Mucosa of rectum (tissue), 2 donors: ENCODE results near the gene MT1E.

ENCODE experiments used
- H3K27ac ChIP-seq, 2 donors: one replicate each; pipeline ENCODE4 v1.7.0; 2013; ENCODE audit warnings: inconsistent platforms in 2 of 2, low read depth in 2 of 2, low read length in 2 of 2
- H3K27me3 ChIP-seq, 2 donors: one replicate each; pipeline ENCODE4 v1.7.0; 2013; ENCODE audit warnings: low read length in 2 of 2; ENCODE audit not compliant: control insufficient read depth in 2 of 2, insufficient read depth in 2 of 2
- H3K36me3 ChIP-seq, 2 donors: one replicate each; pipeline ENCODE4 v1.7.0; 2013; ENCODE audit warnings: low read length in 2 of 2; ENCODE audit not compliant: control insufficient read depth in 2 of 2, insufficient read depth in 2 of 2
- H3K4me1 ChIP-seq, 2 donors: one replicate each; pipeline ENCODE4 v1.7.0; 2013; ENCODE audit warnings: low read length in 2 of 2, mild to moderate bottlenecking in 1 of 2; ENCODE audit not compliant: control insufficient read depth in 2 of 2, insufficient read depth in 2 of 2
- H3K4me3 ChIP-seq, 2 donors: one replicate each; pipeline ENCODE4 v1.7.0; 2013; ENCODE audit warnings: low read length in 2 of 2
- H3K9ac ChIP-seq, 2 donors: one replicate each; pipeline ENCODE4 v1.7.0; 2013; ENCODE audit warnings: low read length in 2 of 2, low read depth in 1 of 2, mild to moderate bottlenecking in 1 of 2
- H3K9me3 ChIP-seq, 2 donors: one replicate each; pipeline ENCODE4 v1.7.0; 2013; ENCODE audit warnings: low read length in 2 of 2; ENCODE audit not compliant: control insufficient read depth in 2 of 2
- donor health status: healthy.
- donor health status: Normal muscosa, but diverticular disease.

MT1E gene

GRCh38 chr16:56633535-56633934 lies 8.0 kb downstream of the MT1E start:
- Histone ChIP-seq H3K4me3 (peak overlapping the region; percentile 75 to 79), H3K27me3 (peaks cover 26 to 35% of the 10 kb centered on the region in 2 donors), H3K9ac (peak overlapping the region in 1 of 2 donors; percentile 86)

GRCh38 chr16:56634715-56635440 lies 9.3 kb downstream of the MT1E start:
- peaks cover 29 to 35% of the 10 kb centered on the region in 2 donors for H3K27me3 ChIP-seq

More at GRCh38 chr16:56633535-56633934, 8.0 kb downstream of the MT1E start:
- peaks cover 10 to 13% of the 10 kb centered on the region in 2 donors for H3K4me1 ChIP-seq
- H3K36me3 ChIP-seq: no peaks in the 10 kb centered on the region
- no peaks in the 10 kb centered on the region for H3K9me3 ChIP-seq
- no peak overlapping the region for H3K27ac ChIP-seq

GRCh38 chr16:56635441-56635967 lies 9.9 kb downstream of the MT1E start:
- no peaks in the 10 kb centered on the region for H3K9me3 ChIP-seq
- peak overlapping the region in 1 of 2 donors; percentile 26 for H3K4me3 ChIP-seq
- no peak overlapping the region for H3K27ac ChIP-seq
- no peaks in the 10 kb centered on the region for H3K36me3 ChIP-seq
- peaks cover 29 to 35% of the 10 kb centered on the region in 2 donors for H3K27me3 ChIP-seq
- peaks cover 16 to 18% of the 10 kb centered on the region in 2 donors for H3K4me1 ChIP-seq
- no peak overlapping the region for H3K9ac ChIP-seq

More at GRCh38 chr16:56634715-56635440, 9.3 kb downstream of the MT1E start:
- Histone ChIP-seq H3K4me1 (peaks cover 16 to 18% of the 10 kb centered on the region in 2 donors), H3K27ac (no peak overlapping the region), H3K4me3 (peak overlapping the region in 1 of 2 donors; percentile 26), H3K9ac (no peak overlapping the region), H3K36me3 (no peaks in the 10 kb centered on the region), H3K9me3 (no peaks in the 10 kb centered on the region)

- peaks cover 29 to 38% of the 10 kb centered on the region in 2 donors for H3K27me3 ChIP-seq
- no peak overlapping the region for H3K27ac ChIP-seq
- no peaks in the 10 kb centered on the region for H3K9me3 ChIP-seq
- H3K4me3 ChIP-seq: no peak overlapping the region
- H3K9ac ChIP-seq: no peak overlapping the region
- H3K36me3 ChIP-seq: no peaks in the 10 kb centered on the region
- peaks cover 15 to 18% of the 10 kb centered on the region in 2 donors for H3K4me1 ChIP-seq
These were observed 11.2 kb downstream of the MT1E start for GRCh38 chr16:56636616-56637413.

DNA sequence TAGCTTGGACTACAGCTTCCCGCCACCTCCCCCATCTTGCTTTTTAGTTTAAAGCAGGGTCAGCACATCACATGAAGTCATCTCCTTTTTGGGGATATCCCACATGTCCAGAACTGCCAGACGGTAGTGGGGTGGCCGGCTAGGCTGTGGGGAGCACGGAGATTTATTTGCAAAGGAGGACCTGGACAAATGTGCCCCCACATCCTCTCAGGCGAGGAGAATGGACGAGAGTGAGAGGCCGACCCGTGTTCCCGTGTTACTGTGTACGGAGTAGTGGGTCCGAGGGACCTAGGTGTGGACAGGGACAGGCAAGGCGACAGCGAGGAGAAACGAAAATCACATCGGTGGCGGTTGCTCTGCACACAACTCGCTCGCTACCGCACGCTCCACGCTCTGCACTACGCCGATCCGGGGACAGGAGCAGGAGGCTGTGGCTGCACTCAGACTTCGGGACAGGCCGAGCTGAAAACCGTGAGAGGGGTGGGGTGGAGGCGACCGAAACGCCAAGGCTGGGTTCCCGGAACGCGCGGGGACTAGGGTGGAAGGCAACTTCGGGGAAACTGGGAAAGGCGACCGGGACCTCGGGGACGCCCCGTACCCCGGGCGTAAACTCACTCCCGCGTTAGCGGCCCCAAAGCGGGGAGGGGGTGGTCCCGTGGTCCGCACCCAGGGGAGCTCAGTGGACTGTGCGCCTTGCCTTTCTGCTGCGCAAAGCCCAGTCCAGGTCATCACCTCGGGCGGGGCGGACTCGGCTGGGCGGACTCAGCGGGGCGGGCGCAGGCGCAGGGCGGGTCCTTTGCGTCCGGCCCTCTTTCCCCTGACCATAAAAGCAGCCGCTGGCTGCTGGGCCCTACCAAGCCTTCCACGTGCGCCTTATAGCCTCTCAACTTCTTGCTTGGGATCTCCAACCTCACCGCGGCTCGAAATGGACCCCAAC lies 12.5 kb downstream of the MT1E start, which contains the start of gene MT1A:
MT1A (plus strand) TSS at position 853 of the 937 bp plus-strand sequence; CDS start at position 926, 73 bp downstream.
- H3K9ac ChIP-seq: peak within 1 kb of the TSS; percentile 54 to 83
- H3K4me1 ChIP-seq: peaks cover 18% of the 10 kb centered on the region in 2 donors
- peaks cover 23 to 36% of the 10 kb centered on the region in 2 donors for H3K27me3 ChIP-seq
- H3K4me3 ChIP-seq: peak within 1 kb of the TSS; percentile 67 to 77
- no peaks in the 10 kb centered on the region for H3K36me3 ChIP-seq
- no peaks in the 10 kb centered on the region for H3K9me3 ChIP-seq
- H3K27ac ChIP-seq: peak within 1 kb of the TSS in 1 of 2 donors; percentile 44

DNA sequence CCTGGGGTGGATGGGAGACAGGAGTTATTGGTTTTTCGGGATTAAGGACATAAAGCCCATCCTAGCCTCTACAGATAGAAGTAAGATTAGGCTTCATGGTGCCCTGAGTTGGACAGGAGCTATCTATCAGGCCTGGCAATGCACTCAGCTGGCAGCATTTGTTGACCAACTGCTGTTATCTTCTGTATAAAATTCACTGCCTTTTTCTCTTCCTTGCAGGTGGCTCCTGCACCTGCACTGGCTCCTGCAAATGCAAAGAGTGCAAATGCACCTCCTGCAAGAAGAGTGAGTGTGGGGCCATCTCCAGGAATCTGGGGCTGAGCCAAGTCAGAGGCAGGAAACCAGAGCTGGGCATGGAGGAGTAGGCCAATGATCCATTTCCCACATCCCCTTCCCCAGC lies 13.5 kb downstream of the MT1E start:
- Histone ChIP-seq H3K9ac (peak overlapping the region in 1 of 2 donors; percentile 33), H3K4me3 (no peak overlapping the region), H3K9me3 (no peaks in the 10 kb centered on the region), H3K27me3 (peaks cover 22 to 32% of the 10 kb centered on the region in 2 donors), H3K36me3 (no peaks in the 10 kb centered on the region), H3K4me1 (peaks cover 23 to 25% of the 10 kb centered on the region in 2 donors), H3K27ac (peak overlapping the region in 1 of 2 donors; percentile 40)

DNA sequence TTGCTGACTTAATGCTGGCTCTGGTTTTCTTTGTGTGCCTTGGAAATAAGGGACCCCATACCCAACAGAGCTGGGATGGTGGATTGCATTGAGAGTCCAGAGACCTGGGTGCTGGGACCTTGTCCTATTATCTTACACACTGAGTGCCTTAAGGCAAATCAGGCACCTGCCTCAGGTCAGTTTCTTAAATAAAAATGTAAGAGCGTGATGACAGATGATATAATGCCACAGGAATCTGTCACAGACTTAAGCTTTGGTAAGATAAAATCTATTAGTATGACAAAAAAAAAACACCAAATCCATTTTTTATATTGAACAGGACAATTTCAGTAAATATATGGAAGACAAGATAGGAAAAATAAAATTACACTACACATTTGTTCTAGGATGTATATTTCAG lies 14.5 kb downstream of the MT1E start:
- H3K4me1 ChIP-seq: peaks cover 24 to 25% of the 10 kb centered on the region in 2 donors
- H3K36me3 ChIP-seq: no peaks in the 10 kb centered on the region
- peaks cover 18 to 27% of the 10 kb centered on the region in 2 donors for H3K27me3 ChIP-seq

GRCh38 chr16:56641166-56641565 lies 15.6 kb downstream of the MT1E start:
- no peak overlapping the region for H3K4me3 ChIP-seq
- H3K27ac ChIP-seq: no peak overlapping the region
- H3K9ac ChIP-seq: no peak overlapping the region
- no peaks in the 10 kb centered on the region for H3K9me3 ChIP-seq
- peaks cover 24 to 25% of the 10 kb centered on the region in 2 donors for H3K4me1 ChIP-seq
- H3K27me3 ChIP-seq: peaks cover 15 to 22% of the 10 kb centered on the region in 2 donors
- no peaks in the 10 kb centered on the region for H3K36me3 ChIP-seq

More for the DNA sequence above, 14.5 kb downstream of the MT1E start:
- no peaks in the 10 kb centered on the region for H3K9me3 ChIP-seq
- no peak overlapping the region for H3K27ac ChIP-seq
- H3K4me3 ChIP-seq: no peak overlapping the region
- no peak overlapping the region for H3K9ac ChIP-seq

DNA sequence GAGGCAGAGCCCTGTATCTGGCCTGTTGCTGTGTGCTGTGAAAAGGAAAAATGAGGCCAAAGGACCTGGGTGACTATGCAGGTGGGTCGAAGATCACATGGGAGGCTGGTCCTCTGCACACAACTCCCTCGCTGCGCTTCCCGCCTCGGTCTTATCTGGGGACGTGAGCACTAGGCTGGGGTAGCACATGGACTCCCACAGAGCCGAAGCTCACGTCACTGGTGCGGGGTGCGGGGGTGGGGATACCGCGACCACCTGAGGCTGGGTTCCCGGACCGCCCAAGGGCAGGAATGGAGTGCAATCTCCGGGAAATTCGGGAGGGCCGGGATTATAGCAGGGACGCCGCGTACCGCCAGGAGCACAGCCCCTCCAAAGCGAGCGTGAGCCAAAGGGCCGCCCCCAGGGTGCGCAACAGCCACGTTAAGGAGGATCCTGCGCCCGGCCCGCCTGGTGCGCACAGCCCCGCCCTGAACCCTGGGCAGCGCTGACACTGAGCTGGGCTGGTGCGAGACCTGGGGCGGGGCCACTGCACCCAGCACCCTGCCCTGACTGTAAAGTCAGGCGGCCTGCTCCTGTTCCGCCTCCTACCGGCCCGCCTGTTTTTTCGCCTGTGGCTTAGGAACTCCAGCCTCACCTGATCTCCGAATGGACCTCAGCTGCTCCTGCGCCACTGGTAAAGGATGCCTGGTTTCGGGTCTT lies 17.6 kb downstream of the MT1E start:
- peak overlapping the region; percentile 6 to 49 for H3K27ac ChIP-seq
- peak overlapping the region; percentile 57 to 63 for H3K4me3 ChIP-seq
- peaks cover 26 to 33% of the 10 kb centered on the region in 2 donors for H3K4me1 ChIP-seq
- H3K9me3 ChIP-seq: no peaks in the 10 kb centered on the region
- H3K36me3 ChIP-seq: no peaks in the 10 kb centered on the region
- H3K27me3 ChIP-seq: peaks cover 3 to 16% of the 10 kb centered on the region in 2 donors
- H3K9ac ChIP-seq: peak overlapping the region; percentile 72
